Panc1 (cell line): ENCODE results near the gene LHB.

ENCODE experiments used
- POLR2AphosphoS5 ChIP-seq: IDR thresholded peaks from 2 replicates; pipeline ENCODE4 v1.6.1; 2012; ENCODE audit warnings: mild to moderate bottlenecking, low read depth, low read length, moderate library complexity
- TF ChIP-seq, protein P1 (sequence below): fragments of 450-650 bp; IDR thresholded peaks from 2 replicates; pipeline ENCODE4 v1.5.1; 2017; ENCODE audit warnings: mild to moderate bottlenecking

DNA sequence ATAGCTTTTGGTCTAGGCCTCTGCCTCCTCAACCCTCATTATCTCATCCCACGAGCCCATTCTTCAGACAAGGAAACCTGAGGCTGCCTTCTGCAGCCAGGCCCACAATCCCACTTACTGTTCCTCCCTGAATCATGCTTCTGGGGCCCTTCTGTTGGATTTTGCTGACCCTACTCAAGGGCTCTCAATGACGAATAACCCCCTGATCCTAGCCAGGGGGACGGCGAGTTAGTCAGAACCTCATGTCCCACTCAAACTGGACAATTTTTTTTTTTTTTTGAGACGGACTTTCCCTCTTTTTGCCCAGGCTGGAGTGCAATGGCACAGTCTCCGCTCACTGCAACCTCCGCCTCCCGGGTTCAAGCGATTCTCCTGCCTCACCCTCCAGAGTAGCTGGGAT lies 5.2 kb upstream of the LHB start:
- TF ChIP-seq, protein P1, sequence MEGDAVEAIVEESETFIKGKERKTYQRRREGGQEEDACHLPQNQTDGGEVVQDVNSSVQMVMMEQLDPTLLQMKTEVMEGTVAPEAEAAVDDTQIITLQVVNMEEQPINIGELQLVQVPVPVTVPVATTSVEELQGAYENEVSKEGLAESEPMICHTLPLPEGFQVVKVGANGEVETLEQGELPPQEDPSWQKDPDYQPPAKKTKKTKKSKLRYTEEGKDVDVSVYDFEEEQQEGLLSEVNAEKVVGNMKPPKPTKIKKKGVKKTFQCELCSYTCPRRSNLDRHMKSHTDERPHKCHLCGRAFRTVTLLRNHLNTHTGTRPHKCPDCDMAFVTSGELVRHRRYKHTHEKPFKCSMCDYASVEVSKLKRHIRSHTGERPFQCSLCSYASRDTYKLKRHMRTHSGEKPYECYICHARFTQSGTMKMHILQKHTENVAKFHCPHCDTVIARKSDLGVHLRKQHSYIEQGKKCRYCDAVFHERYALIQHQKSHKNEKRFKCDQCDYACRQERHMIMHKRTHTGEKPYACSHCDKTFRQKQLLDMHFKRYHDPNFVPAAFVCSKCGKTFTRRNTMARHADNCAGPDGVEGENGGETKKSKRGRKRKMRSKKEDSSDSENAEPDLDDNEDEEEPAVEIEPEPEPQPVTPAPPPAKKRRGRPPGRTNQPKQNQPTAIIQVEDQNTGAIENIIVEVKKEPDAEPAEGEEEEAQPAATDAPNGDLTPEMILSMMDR = no peak
- no peak for TF ChIP-seq POLR2AphosphoS5
